Measurements from ENCODE around the gene CEP126. TPM values are rescaled to one million over a fixed set of nuclear protein-coding genes. Genes with fewer than 3 reads are reported as not detected.
A peak's percentile ranks its signal among the peaks of the same experiment; 100 is the strongest.

CEP126 gene
- total RNA-seq (2014; rRNA removed; shearing (Covaris generic)), result 0.80 and 0.92 TPM in 2 replicates

GRCh38 chr11:101914738-101915426, at the start of gene CEP126:
Gene CEP126 (plus strand): TSS chr11:101915010. CDS start chr11:101915285, 275 bp downstream.
- DNase-seq (ENCODE audit: low read depth), result peak; percentile 96

DNA sequence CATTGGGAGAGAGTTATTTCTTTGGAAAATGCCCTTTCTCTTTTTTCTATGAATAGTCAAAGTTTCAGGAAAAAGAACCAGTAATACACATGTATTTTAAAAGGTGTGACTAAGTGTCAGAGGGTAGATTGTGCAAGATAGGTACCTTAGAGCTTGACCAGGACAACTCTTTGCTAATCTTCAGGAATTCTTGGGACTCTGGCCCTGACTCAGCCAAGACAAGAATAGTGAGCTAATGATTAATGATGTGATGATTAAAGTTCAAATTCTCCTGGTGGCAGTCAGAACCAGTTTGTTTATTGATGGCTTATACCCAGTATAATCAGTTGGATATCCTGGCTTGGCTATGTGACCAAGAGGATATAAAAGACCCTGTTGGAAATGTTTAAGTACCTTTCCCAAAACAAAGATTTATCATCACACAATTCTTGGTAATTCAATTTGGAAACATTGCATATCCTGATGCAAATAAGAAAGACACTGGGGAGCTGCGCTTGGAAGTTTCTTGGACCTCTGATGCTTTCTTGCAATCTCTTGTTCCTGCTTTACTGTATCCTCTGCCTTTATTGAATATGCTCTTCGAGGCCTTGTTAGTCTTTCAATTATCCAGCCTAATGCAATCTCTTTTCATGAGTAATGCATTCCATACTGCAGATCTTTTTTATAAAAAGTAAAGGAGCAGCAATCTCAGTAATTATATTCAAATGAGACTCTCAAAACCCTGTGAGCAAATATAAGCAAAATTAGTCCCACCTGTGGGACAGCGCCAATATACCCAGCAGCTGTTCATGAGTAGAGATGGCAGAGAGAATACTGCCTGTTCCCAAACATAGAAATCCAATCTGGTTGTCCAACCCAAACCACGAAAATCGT, 48.0 kb upstream of the CEP126 start:
- DNase-seq (ENCODE audit: low read depth), result no peak

DNA sequence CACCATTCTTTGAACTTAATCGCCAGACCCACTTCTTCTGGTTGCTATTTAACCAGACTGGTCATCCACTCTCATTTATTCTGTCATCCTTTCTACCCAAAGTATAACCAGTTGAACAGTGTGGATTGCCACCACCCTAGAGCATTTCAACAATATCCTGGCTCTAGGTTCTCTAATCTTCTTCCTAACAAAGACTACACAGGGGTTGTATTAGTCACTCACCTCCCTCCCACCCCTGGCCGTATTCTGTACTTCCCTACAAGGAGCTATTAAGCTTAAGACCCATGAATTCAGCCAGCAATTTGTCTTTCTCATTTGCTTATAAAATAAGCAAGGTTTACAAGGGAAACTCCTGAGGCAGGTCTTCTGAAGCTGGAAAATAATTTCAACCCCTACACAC, 46.9 kb upstream of the CEP126 start:
- DNase-seq (ENCODE audit: low read depth), result peak; percentile 24

DNA sequence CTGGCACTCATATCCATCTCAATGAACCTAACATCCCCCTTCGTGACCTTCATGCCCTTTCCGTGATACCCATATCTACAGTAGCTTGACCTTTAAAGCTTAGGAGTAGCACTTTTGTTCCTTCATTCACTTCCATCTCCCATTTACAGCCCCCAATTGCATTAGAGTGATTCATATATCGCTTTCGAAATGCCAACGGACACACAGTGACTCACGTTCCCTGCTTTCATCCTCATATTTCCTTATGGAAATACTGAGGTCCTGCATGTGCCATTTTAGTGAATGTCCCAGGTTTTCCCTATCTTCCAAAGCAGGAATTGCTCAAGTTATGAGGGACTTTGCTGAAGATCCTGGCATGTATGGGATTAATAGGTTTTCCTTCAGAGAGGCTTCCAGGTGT, 44.3 kb upstream of the CEP126 start:
- DNase-seq (ENCODE audit: low read depth), result peak; percentile 75

DNA sequence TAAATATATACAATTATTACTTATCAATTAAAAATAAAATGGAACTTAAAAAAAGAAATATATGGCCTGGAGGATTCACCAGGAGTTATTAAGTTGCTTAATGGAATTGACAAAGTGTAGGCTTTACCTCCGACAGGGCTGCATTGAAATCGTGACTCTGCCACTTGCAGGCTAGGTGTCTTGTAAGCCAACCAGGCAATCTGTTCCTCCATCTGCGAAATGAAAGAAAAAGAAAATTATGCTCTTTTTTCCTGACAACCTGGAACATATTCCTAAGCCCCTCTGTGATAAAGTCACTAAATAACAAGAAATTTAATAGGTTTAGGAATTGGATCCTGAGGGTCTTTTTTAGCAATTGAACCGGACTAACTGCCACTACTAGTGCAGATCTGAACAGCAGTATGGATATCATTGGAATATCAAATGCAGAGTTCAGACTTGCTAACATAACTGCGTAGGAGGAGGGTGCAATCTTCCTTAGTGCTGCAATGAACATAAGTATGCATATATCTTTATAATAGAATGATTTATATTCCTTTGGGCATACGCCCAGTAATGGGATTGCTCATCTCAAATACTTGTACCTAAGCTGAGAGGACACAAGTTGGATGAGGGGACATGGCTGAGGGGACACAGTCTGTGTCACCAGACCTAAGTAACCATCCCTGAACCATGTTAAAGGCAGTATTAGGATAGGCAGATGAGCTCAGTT, 42.5 kb upstream of the CEP126 start:
- no peak for DNase-seq (ENCODE audit: low read depth)

- peak; percentile 52 for DNase-seq (ENCODE audit: low read depth)
Measured at GRCh38 chr11:101880222-101880621, 34.6 kb upstream of the CEP126 start.

DNA sequence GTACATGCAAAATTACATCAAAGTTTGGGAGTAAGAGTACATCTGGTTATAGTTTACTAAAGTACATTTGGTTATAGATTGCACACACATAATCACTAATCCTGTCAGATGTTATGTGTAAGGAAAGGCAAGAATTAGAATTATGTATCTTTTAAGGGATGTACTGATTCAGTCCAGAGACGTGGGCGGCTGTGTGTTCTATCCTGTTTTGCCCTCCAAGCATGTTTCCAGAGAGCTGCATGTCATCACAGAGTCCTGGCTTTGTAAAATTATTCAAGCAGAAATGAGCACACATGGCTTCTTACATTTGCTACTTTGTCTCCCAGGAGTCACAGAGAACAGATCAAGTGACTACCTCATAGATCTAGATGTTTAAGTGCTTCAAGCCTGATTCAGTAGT, 33.2 kb upstream of the CEP126 start:
- DNase-seq (ENCODE audit: low read depth), result no peak

DNA sequence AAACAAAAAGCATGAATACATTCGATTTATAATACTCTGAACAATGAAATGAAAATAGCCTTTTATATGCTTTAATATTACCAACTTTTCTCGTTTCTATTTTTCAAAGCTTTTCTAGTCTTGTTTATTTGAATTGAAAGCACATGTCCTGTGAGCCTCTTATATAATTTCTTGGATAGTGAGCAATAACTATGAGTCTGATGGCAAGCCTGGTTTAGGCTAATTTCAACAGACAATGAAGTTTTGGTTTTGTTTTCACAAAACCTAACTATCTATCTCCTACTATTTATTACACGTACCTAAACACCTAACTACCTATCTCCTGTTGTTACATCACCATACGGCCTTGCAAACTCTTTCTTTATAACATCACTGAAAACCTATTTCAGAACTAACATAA, 29.2 kb upstream of the CEP126 start:
- DNase-seq (ENCODE audit: low read depth), result no peak

- DNase-seq (ENCODE audit: low read depth), result no peak
Measured at GRCh38 chr11:101889767-101890166, 25.0 kb upstream of the CEP126 start.

GRCh38 chr11:101894505-101894904, 20.3 kb upstream of the CEP126 start:
- no peak for DNase-seq (ENCODE audit: low read depth)

- DNase-seq (ENCODE audit: low read depth), result no peak
Measured at GRCh38 chr11:101907815-101908214, 7.0 kb upstream of the CEP126 start.

GRCh38 chr11:101909087-101909486, 5.7 kb upstream of the CEP126 start:
- no peak for DNase-seq (ENCODE audit: low read depth)

- peak; percentile 36 for DNase-seq (ENCODE audit: low read depth)
Measured at GRCh38 chr11:101912823-101913284, 2.0 kb upstream of the CEP126 start.

- DNase-seq (ENCODE audit: low read depth), result no peak
Measured at GRCh38 chr11:101913656-101914055, 1.2 kb upstream of the CEP126 start.

DNA sequence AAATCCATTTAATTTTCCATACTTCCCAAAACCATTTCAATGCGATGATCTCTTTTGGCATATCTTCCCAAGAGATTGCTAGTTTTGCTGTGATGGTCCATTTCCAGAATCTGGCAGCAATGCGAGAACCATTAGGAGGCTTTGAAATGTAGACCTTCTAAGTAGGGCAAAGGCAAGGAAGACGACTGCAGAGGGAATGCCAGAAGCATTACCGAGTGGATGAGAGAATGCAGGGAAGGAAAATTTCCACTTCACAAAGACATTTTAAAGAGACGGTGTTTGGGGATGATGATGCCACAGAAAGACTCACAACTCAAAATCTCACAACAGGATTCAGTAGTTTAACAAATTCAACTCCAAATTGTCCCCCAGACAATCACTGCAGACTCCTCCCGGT, 471 bp upstream of the CEP126 start:
- DNase-seq (ENCODE audit: low read depth), result peak; percentile 34

GRCh38 chr11:101915791-101916291, 1.0 kb downstream of the CEP126 start:
- DNase-seq (ENCODE audit: low read depth), result peak; percentile 37

DNA sequence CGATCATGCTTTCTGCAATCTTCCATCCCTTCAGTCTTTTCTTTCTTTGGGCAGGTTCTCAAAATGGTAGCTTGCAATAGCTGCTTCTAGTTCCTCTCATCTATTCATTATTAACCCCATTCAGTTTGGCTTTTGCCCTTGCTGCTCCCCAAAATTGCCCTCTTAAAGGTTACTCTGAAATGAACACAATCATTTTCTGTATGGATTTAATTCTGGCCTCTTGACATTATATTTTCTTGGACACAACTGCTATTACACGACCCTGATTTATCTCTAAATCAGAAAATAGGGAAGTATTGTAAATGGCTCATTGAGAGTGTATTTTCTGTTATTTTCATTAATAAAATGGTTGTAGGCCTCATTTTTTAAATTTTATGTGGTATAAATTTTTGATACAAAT, 1.6 kb downstream of the CEP126 start, which contains the start of gene ANGPTL5:
TSS of gene ANGPTL5 (minus strand) at position 101 of the 400 bp plus-strand sequence. CDS start 8,613 bp downstream, outside the sequence.
- DNase-seq (ENCODE audit: low read depth), result no peak

- DNase-seq (ENCODE audit: low read depth), result no peak
Measured at GRCh38 chr11:101917226-101917625, 2.4 kb downstream of the CEP126 start.

DNA sequence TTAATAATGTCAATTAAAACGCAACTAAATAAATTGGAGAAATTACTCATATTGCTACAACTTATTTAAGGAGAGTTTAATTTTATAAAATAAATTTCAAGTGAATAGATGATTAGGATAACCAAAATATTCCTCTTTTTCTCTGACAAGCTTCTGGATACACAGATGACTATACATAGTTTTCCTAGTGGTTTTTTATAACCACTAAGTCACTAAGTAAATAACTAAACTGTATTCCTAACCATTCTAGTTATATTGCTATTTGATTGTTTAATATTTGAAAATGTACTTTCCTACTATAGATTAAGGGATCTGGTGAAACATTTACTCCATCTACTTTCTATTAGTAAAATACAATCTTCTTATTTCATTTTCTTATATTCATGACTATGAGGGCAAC, 6.2 kb downstream of the CEP126 start:
- DNase-seq (ENCODE audit: low read depth), result no peak

GRCh38 chr11:101923554-101923953, 8.7 kb downstream of the CEP126 start:
- DNase-seq (ENCODE audit: low read depth), result no peak

DNA sequence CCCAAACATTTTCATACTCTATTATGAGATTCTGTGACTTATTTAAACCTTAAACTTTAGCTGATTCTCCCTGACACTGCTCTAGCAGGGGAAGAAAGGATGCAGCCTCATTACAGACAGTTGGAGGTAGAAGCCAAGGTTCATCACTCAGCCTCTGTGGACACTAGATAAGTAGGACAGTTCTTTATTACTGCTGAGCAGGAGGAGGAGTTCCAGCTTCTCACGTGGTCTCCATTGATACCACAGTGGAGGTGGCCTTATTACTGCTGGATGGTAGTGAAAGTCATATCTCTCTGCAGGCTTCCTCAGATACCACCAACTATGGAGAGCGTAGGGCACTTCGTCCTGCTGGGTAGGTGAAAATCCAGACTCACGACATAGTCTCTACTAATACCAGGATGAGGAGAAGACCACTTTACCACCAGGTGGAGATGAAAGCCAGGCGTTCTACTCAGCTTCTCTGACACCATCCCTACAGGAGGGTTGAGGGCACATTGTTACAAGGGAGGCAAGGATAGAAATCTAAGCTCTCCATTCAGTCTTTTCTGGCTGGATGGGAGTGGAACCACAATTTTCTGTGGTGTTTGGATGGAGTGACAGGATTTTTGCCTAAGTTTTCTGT, 14.6 kb downstream of the CEP126 start:
- no peak for DNase-seq (ENCODE audit: low read depth)
